ENCODE results near the gene RGS6.

DNA sequence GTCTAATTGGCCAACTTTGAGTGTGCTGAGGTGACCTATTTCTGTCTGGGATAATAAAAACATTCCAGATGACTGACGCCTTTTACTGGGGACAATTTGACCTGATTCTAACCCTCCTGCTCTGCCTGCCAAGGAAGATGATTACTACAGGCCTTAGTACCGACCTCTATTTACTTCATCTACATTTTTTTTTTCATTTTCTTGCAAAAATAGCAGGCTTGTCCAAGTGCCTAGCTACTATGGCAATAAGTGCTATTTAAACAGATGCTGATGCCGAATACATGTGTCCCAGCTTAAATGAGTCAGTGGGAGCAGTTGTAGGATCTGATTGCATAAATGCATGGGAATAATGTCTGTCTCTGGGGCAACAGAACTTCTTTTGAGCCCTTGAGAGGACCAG, 254.3 kb downstream of the RGS6 start:
- TF ChIP-seq POLR2A (IDR thresholded peaks at IDR 0.05): no peak
- TF ChIP-seq CTCF (IDR thresholded peaks at IDR 0.05): no peak

All from thyroid gland (tissue), 4 donors.